Measurements from ENCODE around the gene OPCML. TPM values are rescaled to one million over a fixed set of nuclear protein-coding genes. Genes with fewer than 3 reads are reported as not detected.

The OPCML gene
- total RNA-seq, 1 donor from 2014 or later: not detected

GRCh38 chr11:132983641-132983978 is 548.7 kb downstream of the OPCML start:
- no peaks in the 10 kb centered on the region for H3K9me3 Mint-ChIP-seq
- H3K27ac Mint-ChIP-seq: no peak overlapping the region
- no peaks in the 10 kb centered on the region for H3K4me1 Mint-ChIP-seq
- CTCF ChIA-PET: no interaction called here
- intact Hi-C loops (cut with micrococcal nuclease): no loop called here
- POLR2A ChIA-PET: no interaction called here
- no peaks in the 10 kb centered on the region for H3K27me3 Mint-ChIP-seq
- H3K36me3 Mint-ChIP-seq (ENCODE audit: low read depth): no peaks in the 10 kb centered on the region
- ATAC-seq (ENCODE audit: low read depth): no peak
- no peak overlapping the region for H3K4me3 Mint-ChIP-seq
- no peak for TF ChIP-seq CTCF (IDR thresholded peaks at IDR 0.05)
- DNase-seq: no peak

GRCh38 chr11:132982772-132983640 is 549.3 kb downstream of the OPCML start:
- Mint-ChIP-seq H3K9me3 (no peaks in the 10 kb centered on the region), H3K36me3 (ENCODE audit: low read depth) (no peaks in the 10 kb centered on the region), H3K4me1 (no peaks in the 10 kb centered on the region), H3K27ac (no peak overlapping the region), H3K27me3 (no peaks in the 10 kb centered on the region), H3K4me3 (no peak overlapping the region)
- DNase-seq: no peak
- ChIA-PET POLR2A (no interaction called here), CTCF (no interaction called here)
- intact Hi-C loops (cut with micrococcal nuclease): no loop called here
- no peak for TF ChIP-seq CTCF (IDR thresholded peaks at IDR 0.05)
- ATAC-seq (ENCODE audit: low read depth): no peak

- CTCF ChIA-PET: no interaction called here
- no peaks in the 10 kb centered on the region for H3K27me3 Mint-ChIP-seq
- TF ChIP-seq CTCF (IDR thresholded peaks at IDR 0.05): no peak
- intact Hi-C loops (cut with micrococcal nuclease): no loop called here
- no peaks in the 10 kb centered on the region for H3K9me3 Mint-ChIP-seq
- no peak for ATAC-seq (ENCODE audit: low read depth)
- POLR2A ChIA-PET: no interaction called here
- no peak overlapping the region for H3K4me3 Mint-ChIP-seq
- H3K36me3 Mint-ChIP-seq (ENCODE audit: low read depth): no peaks in the 10 kb centered on the region
- no peaks in the 10 kb centered on the region for H3K4me1 Mint-ChIP-seq
- H3K27ac Mint-ChIP-seq: no peak overlapping the region
- no peak for DNase-seq
Observed at GRCh38 chr11:132981131-132981956, 551.0 kb downstream of the OPCML start.

GRCh38 chr11:132980670-132981069 is 551.6 kb downstream of the OPCML start:
- Mint-ChIP-seq H3K27me3 (no peaks in the 10 kb centered on the region), H3K4me3 (no peak overlapping the region), H3K36me3 (ENCODE audit: low read depth) (no peaks in the 10 kb centered on the region), H3K9me3 (no peaks in the 10 kb centered on the region), H3K4me1 (no peaks in the 10 kb centered on the region), H3K27ac (no peak overlapping the region)
- ChIA-PET POLR2A (no interaction called here), CTCF (no interaction called here)
- intact Hi-C loops (cut with micrococcal nuclease): no loop called here
- no peak for DNase-seq
- no peak for TF ChIP-seq CTCF (IDR thresholded peaks at IDR 0.05)
- ATAC-seq (ENCODE audit: low read depth): no peak

- intact Hi-C loops (cut with micrococcal nuclease): no loop called here
- Mint-ChIP-seq H3K9me3 (no peaks in the 10 kb centered on the region), H3K4me1 (no peaks in the 10 kb centered on the region), H3K27ac (no peak overlapping the region), H3K4me3 (no peak overlapping the region), H3K27me3 (no peaks in the 10 kb centered on the region), H3K36me3 (ENCODE audit: low read depth) (no peaks in the 10 kb centered on the region)
- CTCF ChIA-PET: no interaction called here
- no peak for DNase-seq
- TF ChIP-seq CTCF (IDR thresholded peaks at IDR 0.05): no peak
- no peak for ATAC-seq (ENCODE audit: low read depth)
- POLR2A ChIA-PET: no interaction called here
Observed at GRCh38 chr11:132977746-132978145, 554.6 kb downstream of the OPCML start.

Data from activated B cell treated with CpG ODN at 0.5 μM for 24 hours (primary cell).